HG03558 (cell line): ENCODE measurements around the gene POTED.
"Not testable (repeated sequence)": the region's sequence is repeated elsewhere in the genome, so short reads cannot be mapped to it uniquely, and the experiment has no call there.

Experiments
- ATAC-seq: cut with Tn5 transposase; IDR thresholded peaks from one replicate; pipeline ENCODE4 v1.9.1; 2021; ENCODE audit warnings: moderate number of reproducible peaks; ENCODE audit not compliant: unreplicated experiment; ENCODE audit errors: extremely low read depth

POTED gene

DNA sequence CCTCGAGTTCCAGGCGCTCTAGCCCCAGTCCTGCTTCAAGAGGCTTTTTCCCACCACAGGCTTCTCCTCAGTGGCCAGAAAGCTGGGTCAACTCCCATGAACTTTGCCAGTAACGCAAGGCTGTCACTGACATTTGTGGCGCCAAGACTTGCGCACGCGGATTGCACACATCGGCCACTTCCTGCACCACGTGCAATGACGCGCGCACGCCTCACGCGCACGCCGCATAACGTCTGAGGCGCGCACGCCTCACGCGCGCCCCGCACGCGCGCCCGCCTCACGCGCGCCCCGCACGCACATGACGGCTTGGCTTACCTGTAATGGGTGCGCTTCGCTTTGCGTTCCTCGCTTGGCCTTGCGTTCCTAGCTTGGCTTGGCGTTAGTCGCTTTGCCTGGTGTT, at the start of gene POTED:
Gene POTED, plus strand, starts transcription at position 301 of the 400 bp plus-strand sequence. CDS start 452 bp downstream, outside the sequence.
- not testable (repeated sequence) for ATAC-seq

- not testable (repeated sequence) for ATAC-seq
Measured at GRCh38 chr21:13650101-13650500, 40.5 kb downstream of the POTED start.

GRCh38 chr21:13651746-13652145, 42.2 kb downstream of the POTED start:
- not testable (repeated sequence) for ATAC-seq
